SW 1271 (cell line): ENCODE results near the gene RIMBP2.
"Not testable (repeated sequence)": the region's sequence is repeated elsewhere in the genome, so short reads cannot be mapped to it uniquely, and the experiment has no call there.

Experiments
- DNase-seq, 2 experiments: peaks; one replicate each; lab custom pipeline; 2025; lab: John Stamatoyannopoulos, UW

RIMBP2 gene

GRCh38 chr12:130602251-130602650 is 113.8 kb downstream of the RIMBP2 start:
- no peak for DNase-seq

- DNase-seq, result no peak
These were observed 114.8 kb downstream of the RIMBP2 start for GRCh38 chr12:130601327-130601726.

GRCh38 chr12:130596241-130596640 is 119.9 kb downstream of the RIMBP2 start:
- no peak for DNase-seq

GRCh38 chr12:130595566-130595965 is 120.5 kb downstream of the RIMBP2 start:
- DNase-seq, result no peak

- no peak for DNase-seq
These were observed 123.0 kb downstream of the RIMBP2 start for GRCh38 chr12:130593056-130593455.

- no peak for DNase-seq
These were observed 123.5 kb downstream of the RIMBP2 start for GRCh38 chr12:130592641-130593040.

GRCh38 chr12:130591736-130592135 is 124.4 kb downstream of the RIMBP2 start:
- DNase-seq, result no peak

- no peak for DNase-seq
These were observed 125.4 kb downstream of the RIMBP2 start for GRCh38 chr12:130590685-130591084.

GRCh38 chr12:130589540-130590317 is 126.4 kb downstream of the RIMBP2 start:
- no peak for DNase-seq

GRCh38 chr12:130588696-130589539 is 127.2 kb downstream of the RIMBP2 start:
- no peak for DNase-seq

GRCh38 chr12:130587966-130588365 is 128.1 kb downstream of the RIMBP2 start:
- no peak for DNase-seq

GRCh38 chr12:130584475-130584874 is 131.6 kb downstream of the RIMBP2 start:
- not testable (repeated sequence) for DNase-seq

GRCh38 chr12:130583800-130584199 is 132.3 kb downstream of the RIMBP2 start:
- DNase-seq, result no peak

GRCh38 chr12:130583317-130583716 is 132.8 kb downstream of the RIMBP2 start:
- DNase-seq, result no peak

GRCh38 chr12:130582286-130582685 is 133.8 kb downstream of the RIMBP2 start:
- no peak for DNase-seq

GRCh38 chr12:130581782-130582181 is 134.3 kb downstream of the RIMBP2 start:
- no peak for DNase-seq

GRCh38 chr12:130579231-130579630 is 136.9 kb downstream of the RIMBP2 start:
- DNase-seq, result no peak

GRCh38 chr12:130577351-130577750 is 138.7 kb downstream of the RIMBP2 start:
- no peak for DNase-seq

GRCh38 chr12:130576371-130576816 is 139.7 kb downstream of the RIMBP2 start:
- DNase-seq, result no peak

- no peak for DNase-seq
These were observed 141.7 kb downstream of the RIMBP2 start for GRCh38 chr12:130574402-130574801.

- DNase-seq, result no peak
These were observed 142.3 kb downstream of the RIMBP2 start for GRCh38 chr12:130573766-130574165.

GRCh38 chr12:130573235-130573634 is 142.9 kb downstream of the RIMBP2 start:
- DNase-seq, result no peak

- DNase-seq, result no peak
These were observed 143.5 kb downstream of the RIMBP2 start for GRCh38 chr12:130572553-130572952.
